MM.1S (cell line): ENCODE measurements around the gene GNAI2.

ENCODE experiments used
- EZH2 ChIP-seq: fragments of 300-600 bp; sonication (generic); optimal IDR thresholded peaks from 2 replicates; pipeline ENCODE3; 2017; ENCODE audit warnings: low read depth, mild to moderate bottlenecking, antibody characterized with exemption, low read length, mixed read lengths
- TF ChIP-seq, protein P1 (sequence below): fragments of 300-600 bp; sonication (generic); IDR thresholded peaks from 2 replicates; pipeline ENCODE4 v1.5.1; 2016; ENCODE audit warnings: antibody characterized with exemption, low read length, mixed read lengths

DNA sequence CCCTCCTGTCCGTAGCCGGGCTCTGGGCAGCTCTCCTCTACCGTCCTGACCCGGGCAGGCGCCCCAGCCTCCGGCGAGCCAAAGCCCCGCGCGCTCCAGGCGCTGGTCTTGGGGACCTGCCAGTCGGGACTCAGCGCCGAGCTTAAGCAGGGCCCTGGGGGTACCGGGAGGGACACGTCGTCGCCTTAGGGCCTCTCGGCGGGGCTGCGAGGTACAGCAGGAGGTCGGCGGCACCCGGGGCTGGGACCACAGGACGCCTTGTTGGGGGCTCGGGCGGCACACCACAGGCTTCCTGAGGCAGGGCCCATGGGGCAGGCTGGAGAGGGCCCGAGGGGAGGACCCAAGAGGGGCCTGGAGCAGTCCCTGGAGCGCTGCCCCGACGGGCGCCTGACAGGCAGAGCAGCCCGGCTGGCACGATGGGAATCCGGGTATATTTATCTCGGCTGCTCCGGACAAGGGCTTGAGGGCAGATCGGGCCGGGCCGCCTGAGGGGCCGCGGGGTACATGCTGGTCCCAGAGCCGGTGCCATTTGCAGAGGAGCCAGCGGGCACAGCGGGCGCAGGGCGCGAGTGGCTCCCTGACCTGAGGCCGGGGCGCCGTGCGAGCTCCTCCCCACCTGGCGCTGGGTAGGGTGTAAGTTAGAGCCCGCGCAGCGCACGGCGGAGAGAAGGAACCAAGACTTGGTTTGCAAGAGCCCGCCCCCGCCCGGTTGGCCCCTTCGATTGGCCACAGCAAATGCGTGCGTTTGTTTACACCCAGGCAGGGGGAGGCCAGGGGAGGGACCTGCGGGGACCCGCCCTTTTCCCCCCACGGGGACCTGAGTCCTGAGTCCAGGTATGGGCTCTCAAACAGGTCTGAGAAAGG, 30.4 kb upstream of the GNAI2 start:
- TF ChIP-seq, protein P1, sequence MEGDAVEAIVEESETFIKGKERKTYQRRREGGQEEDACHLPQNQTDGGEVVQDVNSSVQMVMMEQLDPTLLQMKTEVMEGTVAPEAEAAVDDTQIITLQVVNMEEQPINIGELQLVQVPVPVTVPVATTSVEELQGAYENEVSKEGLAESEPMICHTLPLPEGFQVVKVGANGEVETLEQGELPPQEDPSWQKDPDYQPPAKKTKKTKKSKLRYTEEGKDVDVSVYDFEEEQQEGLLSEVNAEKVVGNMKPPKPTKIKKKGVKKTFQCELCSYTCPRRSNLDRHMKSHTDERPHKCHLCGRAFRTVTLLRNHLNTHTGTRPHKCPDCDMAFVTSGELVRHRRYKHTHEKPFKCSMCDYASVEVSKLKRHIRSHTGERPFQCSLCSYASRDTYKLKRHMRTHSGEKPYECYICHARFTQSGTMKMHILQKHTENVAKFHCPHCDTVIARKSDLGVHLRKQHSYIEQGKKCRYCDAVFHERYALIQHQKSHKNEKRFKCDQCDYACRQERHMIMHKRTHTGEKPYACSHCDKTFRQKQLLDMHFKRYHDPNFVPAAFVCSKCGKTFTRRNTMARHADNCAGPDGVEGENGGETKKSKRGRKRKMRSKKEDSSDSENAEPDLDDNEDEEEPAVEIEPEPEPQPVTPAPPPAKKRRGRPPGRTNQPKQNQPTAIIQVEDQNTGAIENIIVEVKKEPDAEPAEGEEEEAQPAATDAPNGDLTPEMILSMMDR = no peak
- TF ChIP-seq EZH2 = no peak
